ENCODE results near the gene ZNF205. TPM values are rescaled to one million over a fixed set of nuclear protein-coding genes. Genes with fewer than 3 reads are reported as not detected.

Gene ZNF205
- total and polyA plus RNA-seq, 9 of the 15 experiments (the other 6 are each of a cell fraction or from before 2014, with no cell fraction given) = 2.4 to 11.8 (median 5.1) TPM; not detected in 2

GRCh38 chr16:3101018-3101840, 11.2 kb upstream of the ZNF205 start (continued):
- TF ChIP-seq HINFP (tag; conservative IDR thresholded peaks at IDR 0.05; ENCODE audit: low read depth) (peak; percentile 96), ZNF197 (CRISPR knock-in tag; IDR thresholded peaks at IDR 0.05; ENCODE audit: low read depth) (no peak), NR2C1 (IDR thresholded peaks at IDR 0.05) (0 out of 2 replicates have a peak, but pooled peaks have one; percentile 27), NR2C1 (tag; IDR thresholded peaks at IDR 0.05) (no peak), BRF2 (IDR thresholded peaks at IDR 0.05; ENCODE audit: borderline replicate concordance, insufficient read depth, insufficient read length) (no peak), NFRKB (IDR thresholded peaks at IDR 0.05; ENCODE audit: low read depth) (0 out of 2 replicates have a peak, but pooled peaks have one; percentile 16), PRMT5 (CRISPR knock-in tag; IDR thresholded peaks at IDR 0.05) (no peak), CTCF (IDR thresholded peaks at IDR 0.05 in 2 of 3, conservative IDR thresholded peaks at IDR 0.05 in 1 of 3; ENCODE audit: insufficient read depth in 2 of 3, low read depth in 1 of 3, low read length in 3 of 3) (peak; percentile 72 to 89 (median 73)), SMAD3 (CRISPR knock-in tag; conservative IDR thresholded peaks at IDR 0.05) (no peak), NBN (IDR thresholded peaks at IDR 0.05; ENCODE audit: low read depth) (no peak)
